ENCODE data around the gene NQO2. TPM values are rescaled to one million over a fixed set of nuclear protein-coding genes. Genes with fewer than 3 reads are reported as not detected.

NQO2 gene
- total and polyA plus RNA-seq, 10 of the 15 experiments (the other 5 are each of a cell fraction or from before 2014, with no cell fraction given) = 0.55 to 2.6 (median 0.80) TPM

GRCh38 chr6:3035397-3035796 lies 35.7 kb downstream of the NQO2 start (continued):
- TF ChIP-seq ZBTB4 (CRISPR knock-in tag; IDR thresholded peaks at IDR 0.05) = no peak

GRCh38 chr6:3036861-3037637 lies 37.4 kb downstream of the NQO2 start:
- H3K4me2 ChIP-seq (ENCODE audit: control insufficient read depth, insufficient read depth) = no peak overlapping the region
- DNase-seq (ENCODE audit: low read depth, low spot score) (no peak), ATAC-seq (no peak), FAIRE-seq (no peak)
- H3K4me3 ChIP-seq = no peak overlapping the region
- H3K27ac ChIP-seq (ENCODE audit: control insufficient read depth, insufficient read depth) = no peak overlapping the region
- intact Hi-C loops (cut with micrococcal nuclease; ENCODE audit: unreplicated experiment) (no loop called here), in situ Hi-C loops (cut with MboI) (no loop called here)
- no peaks in the 10 kb centered on the region for H3K36me3 ChIP-seq (ENCODE audit: control insufficient read depth in 2 of 2, insufficient read depth in 2 of 2, low read length in 1 of 2)
- TF ChIP-seq ZNF592 (IDR thresholded peaks at IDR 0.05) (no peak), FOXK2 (IDR thresholded peaks at IDR 0.05) (0 out of 2 replicates have a peak, but pooled peaks have one; percentile 2)
- BruUV-seq (replicated peaks) = no TSS peak
- SMC1A ChIA-PET (ENCODE audit: uncharacterized antibody, unreplicated experiment) = no interaction called here
- POLR2A ChIA-PET = no interaction called here
- no peaks in the 10 kb centered on the region for H3K9me3 ChIP-seq (replicated peaks; ENCODE audit: control insufficient read depth, insufficient read depth, low read length)
- H3K9ac ChIP-seq (ENCODE audit: control insufficient read depth, insufficient read depth, low read length) = no peak overlapping the region
- RAD21 ChIA-PET (ENCODE audit: unreplicated experiment) = no interaction called here
- no peaks in the 10 kb centered on the region for H3K4me1 ChIP-seq (ENCODE audit: control insufficient read depth, insufficient read depth, low read length)
- CTCF ChIA-PET = interaction anchor here (0.7 kb wide), 1 partner anchor 61 kb away, joined by 3 read pairs; no protein-coding TSS in a partner anchor
- H2AFZ ChIP-seq (ENCODE audit: control insufficient read depth, low read depth, low read length) = no peak overlapping the region
- 54% methylated on average over 19 of the region's 19 CpGs for WGBS (ENCODE audit: insufficient coverage, insufficient replicate concordance, low lambda C conversion rate, missing lambda C conversion rate)
- no peaks in the 10 kb centered on the region for H3K79me2 ChIP-seq (ENCODE audit: control insufficient read depth, insufficient read depth, low read length)
- no peaks in the 10 kb centered on the region for H4K20me1 ChIP-seq (ENCODE audit: control insufficient read depth, insufficient read depth)
- H3K27me3 ChIP-seq (replicated peaks in 1 of 2; ENCODE audit: control insufficient read depth in 2 of 2, insufficient read depth in 2 of 2, low read length in 1 of 2) = peaks cover 3 to 4% of the 10 kb centered on the region in 2 experiments; a peak in 2 of 4 replicates
